Activated T-cell treated with anti-CD3 and anti-CD28 coated beads, Interleukin-2, amount 50 U/mL, for 72 hours (primary cell): ENCODE results near the gene FANCC. TPM values are rescaled to one million over a fixed set of nuclear protein-coding genes. Genes with fewer than 3 reads are reported as not detected.

Source experiments
- ATAC-seq, 2 donors: fragments of 150-1000 bp; cut with Tn5 transposase; replicated peaks in 1 of 2; 2 replicates each; pipeline ENCODE4 v1.10.0; 2021; ENCODE audit warnings: moderate library complexity in 2 of 2, mild to moderate bottlenecking in 1 of 2
- DNase-seq, 2 donors: peaks; one replicate each; pipeline ENCODE4 v3.0.0; 2021 to 2022; ENCODE audit warnings: mixed read lengths in 1 of 2
- H3K27ac Mint-ChIP-seq: one replicate; pipeline ENCODE4 v1.8.0; 2022; ENCODE audit warnings: mild to moderate bottlenecking, moderate library complexity, mixed read lengths
- H3K27me3 Mint-ChIP-seq: one replicate; pipeline ENCODE4 v1.8.0; 2022; ENCODE audit warnings: low read depth, mixed read lengths
- H3K36me3 Mint-ChIP-seq, 2 donors: one replicate each; pipeline ENCODE4 v1.8.0; 2022; ENCODE audit warnings: mixed read lengths in 2 of 2, mild to moderate bottlenecking in 1 of 2; ENCODE audit not compliant: insufficient read depth in 2 of 2
- H3K4me1 Mint-ChIP-seq: one replicate; pipeline ENCODE4 v1.8.0; 2022; ENCODE audit warnings: low read depth, mixed read lengths
- H3K4me3 Mint-ChIP-seq, 2 donors: one replicate each; pipeline ENCODE4 v1.8.0; 2022; ENCODE audit warnings: mild to moderate bottlenecking in 2 of 2, mixed read lengths in 2 of 2, moderate library complexity in 2 of 2
- H3K9me3 Mint-ChIP-seq, 2 donors: one replicate each; pipeline ENCODE4 v1.8.0; 2022; ENCODE audit warnings: mixed read lengths in 2 of 2
- total RNA-seq, 2 donors: library from RNA; stranded (reverse); gene quantifications; one replicate each; pipeline ENCODE4 v1.2.3, GENCODE V29; 2022

The FANCC gene
- total RNA-seq, 2 donors from 2014 or later = 13.6 to 15.6 TPM

- H3K27me3 Mint-ChIP-seq = no peaks in the 10 kb centered on the region
- H3K4me3 Mint-ChIP-seq = no peak overlapping the region
- DNase-seq (no peak), ATAC-seq (no peak)
- H3K36me3 Mint-ChIP-seq = no peaks in the 10 kb centered on the region
- H3K4me1 Mint-ChIP-seq = no peaks in the 10 kb centered on the region
- no peaks in the 10 kb centered on the region for H3K9me3 Mint-ChIP-seq
- no peak overlapping the region for H3K27ac Mint-ChIP-seq
Observed at GRCh38 chr9:95077053-95077765, 240.3 kb downstream of the FANCC start.

DNA sequence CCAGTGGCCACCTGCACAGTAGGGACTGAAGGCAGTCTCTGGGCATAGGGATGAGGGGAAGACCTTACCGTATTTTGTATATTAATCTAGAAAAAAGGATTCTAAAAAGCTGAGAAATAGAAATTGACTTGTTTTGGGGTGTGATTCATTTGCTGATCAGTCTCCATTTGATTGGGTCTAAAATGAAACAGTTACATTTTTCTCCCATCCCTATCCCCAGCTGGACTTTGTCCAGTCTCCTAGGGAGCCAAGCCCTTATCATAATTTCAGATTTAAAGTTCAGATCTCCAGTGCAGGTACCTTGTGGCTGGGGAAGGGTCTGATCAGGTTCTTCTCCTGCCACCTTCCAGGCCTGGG lies 240.8 kb downstream of the FANCC start:
- Mint-ChIP-seq H3K4me1 (no peaks in the 10 kb centered on the region), H3K36me3 (no peaks in the 10 kb centered on the region), H3K27ac (no peak overlapping the region), H3K9me3 (no peaks in the 10 kb centered on the region), H3K4me3 (no peak overlapping the region), H3K27me3 (no peaks in the 10 kb centered on the region)
- DNase-seq (no peak), ATAC-seq (no peak)

GRCh38 chr9:95075700-95076099 lies 241.8 kb downstream of the FANCC start:
- Mint-ChIP-seq H3K27ac (no peak overlapping the region), H3K4me3 (no peak overlapping the region), H3K9me3 (no peaks in the 10 kb centered on the region), H3K36me3 (no peaks in the 10 kb centered on the region), H3K27me3 (no peaks in the 10 kb centered on the region), H3K4me1 (no peaks in the 10 kb centered on the region)
- DNase-seq = no peak
- ATAC-seq = no peak

DNA sequence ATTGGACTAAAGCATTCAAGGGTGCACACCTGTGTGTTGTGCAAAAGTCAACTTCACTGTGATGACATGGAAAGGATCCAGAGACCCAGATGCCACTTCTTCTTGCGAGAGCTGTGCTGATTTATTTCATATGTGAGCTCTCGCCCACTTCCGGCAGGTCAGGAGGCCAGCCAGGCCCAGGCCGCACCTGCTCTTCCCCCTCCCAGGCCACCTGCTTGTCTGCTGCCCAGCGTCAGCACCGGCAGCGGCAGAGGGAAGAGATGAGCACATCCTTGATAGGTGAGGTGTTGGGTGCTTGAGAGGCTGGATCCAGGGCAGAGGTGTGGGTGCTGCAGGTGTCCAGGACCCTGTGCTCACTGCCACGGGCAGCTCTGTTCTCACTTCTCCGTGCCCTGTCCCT lies 242.9 kb downstream of the FANCC start:
- no peaks in the 10 kb centered on the region for H3K36me3 Mint-ChIP-seq
- ATAC-seq = no peak
- H3K4me3 Mint-ChIP-seq = no peak overlapping the region
- H3K27me3 Mint-ChIP-seq = no peaks in the 10 kb centered on the region
- H3K9me3 Mint-ChIP-seq = no peaks in the 10 kb centered on the region
- no peak for DNase-seq
- no peaks in the 10 kb centered on the region for H3K4me1 Mint-ChIP-seq
- no peak overlapping the region for H3K27ac Mint-ChIP-seq

DNA sequence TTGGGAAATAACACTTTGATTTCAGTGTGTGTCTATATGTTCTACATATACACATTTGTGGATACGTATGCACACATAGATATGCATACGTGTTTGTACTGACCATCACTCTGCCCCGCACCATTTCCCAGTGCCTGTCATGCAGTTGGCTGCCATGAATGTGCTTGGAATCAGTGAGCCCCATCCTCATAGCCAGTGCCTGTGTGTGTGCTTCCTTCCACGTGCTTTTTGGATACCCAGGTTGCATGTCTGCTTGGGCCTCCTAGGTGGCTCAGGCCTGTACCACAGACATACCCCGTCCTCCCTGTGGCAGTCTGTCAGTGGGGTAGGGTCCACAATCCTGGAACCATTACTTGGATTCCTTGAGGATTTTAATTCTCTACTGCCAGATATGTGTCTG lies 243.6 kb downstream of the FANCC start:
- ATAC-seq (no peak), DNase-seq (no peak)
- H3K4me3 Mint-ChIP-seq = no peak overlapping the region
- H3K27me3 Mint-ChIP-seq = no peaks in the 10 kb centered on the region
- no peaks in the 10 kb centered on the region for H3K36me3 Mint-ChIP-seq
- H3K9me3 Mint-ChIP-seq = no peaks in the 10 kb centered on the region
- H3K27ac Mint-ChIP-seq = no peak overlapping the region
- H3K4me1 Mint-ChIP-seq = no peaks in the 10 kb centered on the region

DNA sequence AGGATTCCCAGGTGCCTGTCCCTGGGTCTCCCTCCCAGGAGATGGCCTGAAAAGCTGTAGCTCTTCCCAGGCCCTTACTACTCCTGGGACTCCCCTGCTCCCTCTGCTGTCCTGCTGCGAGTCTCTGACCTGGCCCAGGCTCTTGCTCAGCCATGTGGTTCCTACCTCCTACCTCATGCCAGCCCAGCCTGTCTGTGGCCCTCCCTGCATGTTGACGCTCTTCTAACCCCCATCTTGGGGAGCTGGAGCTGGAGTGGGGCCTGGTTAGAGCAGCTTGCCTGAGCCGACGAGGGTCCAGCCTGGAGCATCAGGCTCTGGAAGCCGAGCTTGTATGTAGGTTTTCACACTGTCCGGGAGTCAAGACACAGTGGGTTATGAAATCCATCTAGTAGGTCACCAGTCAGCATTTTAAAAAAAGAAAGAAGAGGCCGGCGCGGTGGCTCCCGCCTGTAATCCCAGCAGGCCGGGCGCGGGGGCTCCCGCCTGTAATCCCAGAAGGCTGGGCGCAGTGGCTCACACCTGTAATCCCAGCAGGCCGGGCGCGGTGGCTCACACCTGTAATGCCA lies 244.4 kb downstream of the FANCC start:
- DNase-seq (no peak), ATAC-seq (no peak)
- Mint-ChIP-seq H3K27ac (no peak overlapping the region), H3K4me1 (no peaks in the 10 kb centered on the region), H3K27me3 (no peaks in the 10 kb centered on the region), H3K36me3 (no peaks in the 10 kb centered on the region), H3K9me3 (no peaks in the 10 kb centered on the region), H3K4me3 (no peak overlapping the region)

- ATAC-seq = no peak
- DNase-seq = no peak
- no peaks in the 10 kb centered on the region for H3K27me3 Mint-ChIP-seq
- no peaks in the 10 kb centered on the region for H3K4me1 Mint-ChIP-seq
- H3K9me3 Mint-ChIP-seq = no peaks in the 10 kb centered on the region
- H3K4me3 Mint-ChIP-seq = no peak overlapping the region
- H3K27ac Mint-ChIP-seq = no peak overlapping the region
- H3K36me3 Mint-ChIP-seq = no peaks in the 10 kb centered on the region
Observed at GRCh38 chr9:95071925-95072324, 245.6 kb downstream of the FANCC start.

DNA sequence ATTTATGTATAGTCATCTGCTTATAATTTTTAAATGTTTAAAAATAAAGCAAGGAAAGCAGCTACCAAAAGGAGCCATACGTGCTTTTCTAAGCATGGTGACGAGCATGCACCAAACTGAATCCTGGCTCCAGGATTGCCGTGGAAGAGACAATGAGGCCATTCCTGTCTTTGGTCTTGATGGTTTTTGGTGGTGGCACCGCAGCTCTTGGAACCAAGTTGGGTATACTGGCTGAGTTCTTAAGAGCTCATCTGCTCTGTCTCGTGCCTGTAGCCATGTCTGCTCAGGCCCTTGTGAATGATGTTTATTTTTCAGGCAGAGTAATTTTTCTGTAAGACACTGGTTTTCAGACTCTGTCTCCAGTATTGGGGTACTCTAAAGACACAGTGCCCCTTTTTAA lies 246.1 kb downstream of the FANCC start:
- H3K27ac Mint-ChIP-seq = no peak overlapping the region
- H3K4me3 Mint-ChIP-seq = no peak overlapping the region
- no peaks in the 10 kb centered on the region for H3K36me3 Mint-ChIP-seq
- ATAC-seq = no peak
- DNase-seq = no peak
- no peaks in the 10 kb centered on the region for H3K4me1 Mint-ChIP-seq
- no peaks in the 10 kb centered on the region for H3K9me3 Mint-ChIP-seq
- H3K27me3 Mint-ChIP-seq = no peaks in the 10 kb centered on the region

GRCh38 chr9:95070549-95071021 lies 246.9 kb downstream of the FANCC start:
- H3K9me3 Mint-ChIP-seq = no peaks in the 10 kb centered on the region
- no peaks in the 10 kb centered on the region for H3K27me3 Mint-ChIP-seq
- H3K36me3 Mint-ChIP-seq = no peaks in the 10 kb centered on the region
- H3K4me3 Mint-ChIP-seq = no peak overlapping the region
- DNase-seq = no peak
- H3K27ac Mint-ChIP-seq = no peak overlapping the region
- H3K4me1 Mint-ChIP-seq = no peaks in the 10 kb centered on the region
- ATAC-seq = no peak

DNA sequence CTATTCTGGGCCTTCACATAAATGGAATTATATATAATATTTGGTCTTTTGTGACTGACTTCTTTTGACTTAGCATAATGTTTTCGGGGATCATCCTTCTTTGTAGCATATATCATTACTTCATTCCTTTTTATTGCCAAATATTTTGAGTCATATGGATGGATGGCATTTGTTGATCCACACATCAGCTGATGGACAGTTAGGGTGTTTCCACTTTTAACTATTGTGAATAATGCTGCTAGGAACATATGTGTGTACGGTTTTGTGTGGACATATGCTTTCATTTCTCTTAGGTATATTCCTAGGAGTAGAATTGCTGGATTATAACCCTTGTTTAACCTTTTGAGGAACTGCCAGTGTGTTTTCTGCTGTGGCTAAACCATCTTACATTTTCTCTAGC lies 249.6 kb downstream of the FANCC start:
- Mint-ChIP-seq H3K27me3 (no peaks in the 10 kb centered on the region), H3K4me3 (no peak overlapping the region), H3K27ac (no peak overlapping the region)

DNA sequence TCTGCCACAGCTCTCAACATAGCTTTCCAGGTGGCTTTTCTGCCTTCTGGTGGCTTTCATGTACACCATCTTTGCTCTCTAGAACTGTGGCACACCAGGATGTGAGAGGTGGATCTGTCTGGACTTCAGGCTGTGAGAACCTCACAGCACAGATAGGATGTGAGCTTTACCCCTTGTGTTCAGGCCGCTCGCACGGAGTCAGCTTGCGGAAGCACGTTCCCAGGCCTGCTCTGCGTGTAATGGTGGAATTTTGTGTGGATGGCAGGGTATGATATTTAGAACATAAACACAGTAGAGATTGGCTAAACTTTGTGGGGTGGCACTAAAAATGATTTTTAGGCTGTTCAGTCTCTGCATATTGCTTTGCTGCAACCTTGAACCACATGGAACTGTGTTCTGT lies 250.5 kb downstream of the FANCC start:
- no peaks in the 10 kb centered on the region for H3K9me3 Mint-ChIP-seq
- H3K4me1 Mint-ChIP-seq = no peaks in the 10 kb centered on the region
- H3K4me3 Mint-ChIP-seq = no peak overlapping the region
- no peaks in the 10 kb centered on the region for H3K36me3 Mint-ChIP-seq
- ATAC-seq (no peak), DNase-seq (no peak)
- H3K27ac Mint-ChIP-seq = no peak overlapping the region
- no peaks in the 10 kb centered on the region for H3K27me3 Mint-ChIP-seq

More for the DNA sequence above, 249.6 kb downstream of the FANCC start:
- Mint-ChIP-seq H3K4me1 (no peaks in the 10 kb centered on the region), H3K9me3 (no peaks in the 10 kb centered on the region), H3K36me3 (no peaks in the 10 kb centered on the region)
- ATAC-seq (no peak), DNase-seq (no peak)

GRCh38 chr9:95065224-95065623 lies 252.3 kb downstream of the FANCC start:
- Mint-ChIP-seq H3K4me3 (no peak overlapping the region), H3K9me3 (no peaks in the 10 kb centered on the region), H3K27me3 (no peaks in the 10 kb centered on the region), H3K4me1 (no peaks in the 10 kb centered on the region), H3K36me3 (no peaks in the 10 kb centered on the region), H3K27ac (no peak overlapping the region)
- no peak for ATAC-seq
- no peak for DNase-seq

DNA sequence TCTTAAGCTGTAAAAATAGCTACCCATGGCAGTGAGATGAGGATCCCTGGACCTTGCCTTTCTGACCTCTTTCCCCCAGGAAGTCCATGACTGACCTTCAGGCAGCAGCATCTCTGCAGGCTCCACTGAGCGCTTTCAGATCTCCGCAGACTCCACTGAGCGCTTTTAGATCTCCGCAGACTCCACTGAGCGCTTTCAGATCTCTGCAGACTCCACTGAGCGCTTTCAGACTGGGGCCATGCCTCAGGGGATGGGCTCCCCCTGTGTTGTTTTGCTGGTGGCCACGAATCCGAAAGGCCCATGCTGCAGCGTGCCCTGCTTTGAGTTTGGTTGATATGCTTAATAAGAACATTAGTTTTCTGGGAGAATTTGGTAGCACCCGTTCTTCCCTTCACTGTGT lies 254.2 kb downstream of the FANCC start:
- no peaks in the 10 kb centered on the region for H3K9me3 Mint-ChIP-seq
- no peaks in the 10 kb centered on the region for H3K36me3 Mint-ChIP-seq
- ATAC-seq = no peak
- H3K27ac Mint-ChIP-seq = no peak overlapping the region
- H3K4me3 Mint-ChIP-seq = no peak overlapping the region
- DNase-seq = no peak
- H3K4me1 Mint-ChIP-seq = no peaks in the 10 kb centered on the region
- H3K27me3 Mint-ChIP-seq = no peaks in the 10 kb centered on the region

DNA sequence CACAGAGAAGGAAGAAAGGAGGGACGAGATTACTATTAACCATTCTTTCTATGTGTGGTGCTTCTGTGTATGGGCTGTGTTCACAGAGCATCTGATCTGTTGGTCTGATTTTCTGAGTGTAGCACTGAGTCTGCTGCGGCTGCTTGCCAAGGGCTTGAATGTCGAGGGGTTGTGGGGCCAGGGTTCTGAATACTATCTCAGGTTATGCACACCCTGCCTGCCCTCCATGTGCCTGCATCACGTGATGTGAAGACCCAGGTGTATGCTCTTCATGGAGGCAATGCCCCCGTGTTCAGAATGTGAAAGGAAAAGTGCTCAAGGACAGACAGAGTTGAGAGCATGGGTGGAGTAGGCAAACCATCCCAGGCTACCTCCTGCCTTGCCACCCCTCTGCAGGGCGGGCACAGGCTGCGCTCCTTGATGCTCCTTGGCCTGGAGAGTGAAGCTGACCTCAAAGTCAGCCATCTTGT lies 254.9 kb downstream of the FANCC start:
- H3K4me1 Mint-ChIP-seq = no peaks in the 10 kb centered on the region
- no peaks in the 10 kb centered on the region for H3K27me3 Mint-ChIP-seq
- ATAC-seq (no peak), DNase-seq (no peak)
- H3K9me3 Mint-ChIP-seq = no peaks in the 10 kb centered on the region
- H3K27ac Mint-ChIP-seq = no peak overlapping the region
- H3K4me3 Mint-ChIP-seq = no peak overlapping the region
- H3K36me3 Mint-ChIP-seq = no peaks in the 10 kb centered on the region
